ENCODE data around the gene MTR.

The MTR gene

DNA sequence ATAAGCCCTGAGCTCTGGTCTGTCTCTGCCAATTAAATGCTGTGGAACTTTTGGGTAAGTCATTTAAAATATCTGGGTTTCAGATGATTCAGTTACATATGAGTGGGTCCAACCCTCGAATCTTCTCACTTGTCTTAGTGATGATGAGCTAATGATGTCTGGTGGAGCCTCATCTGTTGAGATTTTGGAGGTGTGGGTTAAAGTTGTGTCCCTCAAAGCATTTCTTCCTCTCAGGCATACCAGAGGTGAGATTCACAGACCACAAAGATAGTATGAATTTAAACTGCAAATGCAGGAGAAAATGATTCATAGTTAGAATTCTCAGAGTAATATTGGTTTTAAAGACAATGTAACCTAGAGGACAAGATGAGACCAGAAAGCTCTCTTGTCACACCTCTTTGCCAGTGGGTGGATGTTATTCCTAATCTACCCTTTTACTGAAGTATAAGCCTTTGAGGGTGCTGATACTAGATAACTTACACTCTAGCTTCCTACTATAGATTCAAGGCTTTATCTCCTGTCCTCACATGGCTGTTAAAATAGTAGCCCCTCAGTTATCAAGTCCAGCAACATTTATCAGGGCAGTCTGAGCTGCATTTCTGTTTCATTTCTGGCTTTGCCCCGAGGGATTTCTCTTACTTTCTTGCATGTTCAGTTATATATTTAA is 118.4 kb downstream of the MTR start:
- no peak for DNase-seq

DNA sequence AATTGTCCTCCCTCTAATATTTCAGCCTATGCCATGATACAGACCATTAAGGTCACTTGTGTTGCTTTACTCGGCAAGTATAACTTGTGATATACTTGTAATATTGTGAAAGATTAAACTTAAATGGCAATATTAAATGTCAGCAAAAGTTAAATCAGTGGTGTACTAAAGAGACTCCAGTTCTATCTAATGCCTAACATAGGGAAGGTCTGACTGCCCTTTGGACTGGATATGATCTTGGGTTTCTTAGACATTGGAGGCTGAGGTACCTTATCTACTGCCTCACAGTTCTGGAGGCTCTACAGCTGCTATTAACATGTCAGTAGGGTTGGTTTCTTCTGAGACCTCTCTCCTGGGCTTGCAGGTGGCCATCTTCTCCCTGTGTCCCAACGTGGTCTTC is 119.3 kb downstream of the MTR start:
- no peak for DNase-seq

DNA sequence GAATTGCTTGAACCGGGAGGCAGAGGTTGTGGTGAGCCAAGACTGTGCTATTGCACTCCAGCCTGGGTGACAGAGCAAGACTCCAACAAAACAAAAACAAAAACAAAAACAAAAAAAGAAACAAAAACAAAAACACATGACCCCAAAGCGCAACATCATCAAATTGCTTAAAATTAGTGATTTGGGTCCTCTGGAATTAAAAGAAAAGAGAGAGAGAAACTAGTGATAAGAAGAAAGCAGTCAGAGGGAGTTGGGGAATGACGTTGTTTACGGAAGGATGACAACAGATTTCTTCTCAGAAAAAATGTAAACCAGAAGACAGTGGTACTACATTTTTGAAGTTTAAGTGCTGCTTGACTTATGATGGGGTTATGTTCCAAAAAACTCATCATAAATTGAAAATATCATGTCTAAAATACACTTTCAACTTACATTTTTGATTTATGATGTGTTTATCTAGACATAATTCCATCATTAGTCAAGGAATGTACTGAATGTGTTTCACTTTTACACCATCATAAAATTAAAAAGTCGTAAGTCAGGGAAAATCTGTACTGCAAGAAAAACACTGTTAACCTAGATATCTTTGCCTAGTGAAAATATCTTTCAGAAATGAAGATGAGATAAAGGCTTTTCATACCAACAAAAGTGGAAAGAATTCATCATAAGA is 121.2 kb downstream of the MTR start:
- no peak for DNase-seq

DNA sequence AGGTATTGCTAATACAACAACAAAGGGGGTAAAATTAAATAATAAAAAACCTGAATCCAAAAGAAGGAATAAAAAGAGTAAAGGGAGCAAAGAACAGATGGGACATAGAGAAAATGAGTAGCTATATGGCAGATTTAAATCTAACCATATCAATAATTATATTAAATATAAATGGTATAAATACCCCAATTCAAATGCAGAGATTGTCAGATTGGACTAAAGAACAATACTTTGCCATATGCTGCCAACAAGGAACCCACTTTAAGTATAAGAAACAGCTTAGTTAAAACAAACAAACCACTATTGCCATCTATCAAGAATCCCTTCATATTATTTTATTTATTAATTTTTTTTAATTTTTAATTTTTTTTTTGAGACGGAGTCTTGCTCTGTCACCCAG is 122.4 kb downstream of the MTR start:
- DNase-seq = no peak

DNA sequence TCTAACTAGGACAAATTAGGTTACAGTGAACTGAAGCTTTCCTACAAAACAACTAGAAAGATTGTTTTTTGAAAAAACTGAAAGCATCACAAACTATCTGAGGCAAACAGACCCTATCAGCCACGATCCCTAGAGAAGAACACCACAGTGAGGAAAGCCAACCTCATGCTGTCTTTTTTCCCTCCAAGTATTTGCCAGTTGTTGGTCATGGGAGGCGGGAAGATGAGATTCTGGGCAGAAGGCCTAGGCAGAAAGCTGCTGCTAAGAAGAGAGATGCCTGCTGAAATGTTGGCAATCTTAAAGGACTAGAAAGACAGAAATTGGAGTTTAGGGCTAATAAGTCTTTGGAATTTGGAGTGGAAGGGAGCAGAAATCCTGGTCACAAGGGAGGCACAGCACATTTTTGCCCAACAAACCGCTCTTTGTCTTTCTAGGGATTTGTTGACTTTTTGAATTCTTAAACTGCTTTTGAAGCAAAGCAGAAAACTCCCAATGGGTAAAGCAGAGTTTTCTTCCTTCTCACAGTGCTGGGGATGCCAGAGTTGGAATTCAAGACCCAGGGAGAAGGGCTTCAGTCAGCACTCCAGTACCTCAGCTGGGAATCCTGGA is 125.3 kb downstream of the MTR start:
- no peak for DNase-seq

GRCh38 chr1:236921610-236922009 is 126.5 kb downstream of the MTR start:
- no peak for DNase-seq

DNA sequence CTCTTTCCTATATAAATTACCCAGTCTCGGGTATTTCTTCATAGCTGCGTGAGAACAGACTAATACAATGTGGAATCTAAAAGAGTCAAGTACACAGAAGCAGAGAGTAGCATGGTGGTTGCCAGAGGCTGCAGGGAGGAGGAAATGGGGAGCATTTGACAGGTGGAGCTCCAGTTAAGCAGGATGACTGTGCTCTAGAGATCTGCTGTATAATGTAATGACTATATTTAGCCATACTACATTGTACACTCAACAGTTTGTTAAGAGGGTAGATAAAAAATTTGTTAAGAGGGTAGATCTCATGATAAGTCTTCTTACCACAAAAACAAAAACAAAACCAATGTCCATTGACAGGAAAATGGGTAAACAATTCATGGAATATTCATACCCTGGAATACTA is 127.1 kb downstream of the MTR start:
- no peak for DNase-seq

GRCh38 chr1:236925386-236925785 is 130.3 kb downstream of the MTR start:
- no peak for DNase-seq

DNA sequence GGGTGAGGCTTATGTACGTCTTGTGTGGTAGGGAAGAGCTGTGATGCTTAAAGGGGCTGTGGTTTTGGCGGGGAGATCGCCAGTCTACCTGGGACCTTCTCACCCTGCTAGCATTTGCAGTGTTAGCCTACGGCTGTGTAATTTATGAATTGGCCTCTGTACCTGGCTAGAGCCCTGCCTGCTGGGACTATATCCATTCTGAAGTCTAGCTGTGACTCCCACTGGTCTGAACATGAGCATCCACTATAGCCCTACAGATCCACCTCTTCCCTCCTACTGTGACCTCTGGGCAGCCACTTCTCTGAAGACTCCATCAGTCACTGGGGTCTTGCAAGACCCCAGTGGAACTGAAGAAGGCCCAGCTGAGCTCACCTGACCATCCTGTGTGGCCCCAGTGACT is 135.4 kb downstream of the MTR start:
- no peak for DNase-seq

GRCh38 chr1:236938760-236939159 is 143.7 kb downstream of the MTR start:
- no peak for DNase-seq

DNA sequence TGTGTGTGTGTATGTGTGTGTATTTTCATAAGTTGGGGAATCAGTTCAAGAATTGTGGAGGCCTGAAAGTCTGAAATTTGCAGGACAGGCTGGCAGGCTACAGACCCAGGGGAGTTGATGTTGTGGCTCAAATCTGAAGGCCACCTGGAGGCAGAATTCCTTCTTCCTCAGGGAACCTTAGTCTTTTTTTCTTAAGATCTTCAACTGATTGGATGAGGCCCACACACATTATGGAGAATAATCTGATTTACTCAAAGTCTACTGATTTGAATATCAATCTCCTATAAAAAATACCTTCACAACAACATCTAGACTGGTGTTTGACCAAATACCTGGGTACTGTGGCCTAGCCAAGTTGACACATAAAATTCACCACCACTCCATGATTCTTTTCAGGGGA is 147.3 kb downstream of the MTR start:
- DNase-seq = no peak

- no peak for DNase-seq
These were observed 149.5 kb downstream of the MTR start for GRCh38 chr1:236944556-236944955.

DNA sequence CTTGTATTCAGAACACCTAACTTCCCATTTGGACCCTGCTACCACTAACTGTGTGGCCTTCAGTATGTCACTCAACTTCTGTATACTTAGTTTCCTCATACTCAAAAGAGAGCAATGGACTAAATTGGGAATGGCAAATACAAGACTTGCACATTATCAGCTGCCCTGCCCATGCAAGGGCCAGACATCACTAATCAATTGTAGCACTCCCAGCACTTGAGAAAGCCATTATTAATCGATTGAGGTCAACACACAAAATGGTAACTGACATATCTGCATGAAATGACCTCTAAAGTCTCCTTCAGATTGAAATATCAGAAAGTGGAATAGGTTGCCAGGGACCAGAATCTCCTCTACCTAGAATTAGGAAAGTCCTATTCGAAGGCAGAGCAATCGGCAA is 149.9 kb downstream of the MTR start:
- DNase-seq = no peak

DNA sequence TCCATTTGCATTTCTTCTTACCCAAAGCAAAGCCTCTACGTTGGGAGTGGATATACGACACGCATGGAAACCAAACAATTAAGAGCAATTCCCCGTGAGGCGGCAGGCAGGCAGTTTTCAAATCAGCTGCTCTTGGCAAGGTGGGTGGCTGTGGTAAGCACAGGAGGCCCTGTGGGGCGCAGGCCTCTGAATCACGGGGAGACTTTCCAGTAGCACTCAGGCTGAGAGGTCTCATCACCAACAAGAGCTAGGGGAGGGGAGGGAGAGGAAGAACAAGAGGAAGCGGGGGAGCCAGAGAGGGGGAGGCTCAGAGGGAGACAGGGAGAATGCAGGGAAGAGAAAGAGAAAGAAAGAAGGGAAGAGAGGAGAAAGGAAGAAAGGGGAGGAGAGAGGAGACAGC is 152.7 kb downstream of the MTR start:
- DNase-seq = no peak

GRCh38 chr1:236948381-236948780 is 153.3 kb downstream of the MTR start:
- DNase-seq = no peak

DNA sequence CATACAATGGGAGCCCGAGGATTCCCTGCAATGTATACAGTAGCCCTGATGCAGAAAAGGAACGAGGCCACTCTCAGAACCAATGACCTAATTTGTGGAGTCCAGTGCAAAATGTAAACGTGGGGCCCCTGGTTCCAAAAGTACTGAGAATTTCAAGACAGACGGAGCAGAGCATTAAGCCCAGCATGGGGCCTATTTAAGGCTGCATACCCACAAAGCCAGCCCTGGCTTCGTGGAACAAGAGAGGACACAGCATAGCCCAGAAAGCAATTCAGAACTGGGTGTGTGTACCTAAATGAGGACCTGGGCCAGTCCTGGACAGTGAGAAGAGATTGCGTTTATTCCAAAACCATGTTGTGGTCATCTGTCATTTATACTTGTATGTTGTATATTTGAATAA is 153.9 kb downstream of the MTR start:
- no peak for DNase-seq

- no peak for DNase-seq
These were observed 155.3 kb downstream of the MTR start for GRCh38 chr1:236950365-236950764.

DNA sequence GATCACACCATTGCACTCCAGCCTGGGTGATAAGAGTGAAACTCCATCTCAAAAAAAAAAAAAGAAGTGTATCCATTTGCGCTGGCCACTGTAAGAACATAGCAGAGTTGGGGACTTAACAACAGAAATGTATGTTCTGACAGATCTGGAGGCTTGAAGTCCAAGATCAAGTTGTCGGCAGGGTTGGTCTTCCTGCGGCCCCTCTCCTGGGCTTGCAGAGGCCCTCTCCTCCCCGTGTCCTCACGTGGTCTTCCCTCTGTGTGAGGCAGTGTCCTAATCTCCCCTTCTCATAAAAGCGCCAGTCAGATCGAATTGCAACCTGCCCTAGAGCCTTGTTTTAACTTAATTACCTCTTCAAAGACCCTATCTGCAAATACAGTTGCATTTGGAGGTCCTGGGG is 156.6 kb downstream of the MTR start:
- DNase-seq = no peak

- DNase-seq = no peak
These were observed 157.3 kb downstream of the MTR start for GRCh38 chr1:236952246-236953003.

DNA sequence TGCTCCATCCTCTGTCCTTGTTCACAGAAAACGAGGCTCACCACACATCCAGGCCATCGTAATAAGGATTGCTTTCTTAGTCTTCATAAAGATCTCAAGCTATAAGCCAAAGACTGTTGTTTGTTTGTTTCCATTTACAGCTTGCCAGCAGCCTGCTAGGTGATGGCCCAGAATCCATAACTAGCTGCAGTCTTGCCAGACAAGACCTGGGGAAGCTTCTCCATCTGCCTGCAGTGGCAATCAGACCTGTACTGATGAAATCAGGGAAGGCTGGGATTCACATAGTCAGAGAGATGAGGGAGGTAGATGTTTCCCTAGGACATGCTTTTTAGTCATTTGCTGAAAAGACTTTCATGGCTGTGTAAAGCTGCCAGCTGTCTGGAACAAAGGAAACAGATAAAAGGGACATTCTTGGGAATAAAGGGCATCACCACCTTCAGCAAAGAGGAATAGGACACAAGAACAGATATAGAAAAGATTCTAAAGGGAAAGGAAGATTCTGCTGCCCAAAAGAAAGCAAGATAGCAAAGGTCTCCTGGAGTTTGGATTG is 158.1 kb downstream of the MTR start:
- no peak for DNase-seq

Data from activated CD4-positive, CD25-positive, alpha-beta regulatory T cell treated with anti-CD3 and anti-CD28 coated beads, Interleukin-2, amount 50 U/mL, for 72 hours (primary cell).